Activated gamma-delta T cell (primary cell): ENCODE data around the gene ANXA6.

ENCODE experiments used
- DNase-seq: peaks from one replicate; lab custom pipeline; 2025; lab: John Stamatoyannopoulos, UW

ANXA6 gene

DNA sequence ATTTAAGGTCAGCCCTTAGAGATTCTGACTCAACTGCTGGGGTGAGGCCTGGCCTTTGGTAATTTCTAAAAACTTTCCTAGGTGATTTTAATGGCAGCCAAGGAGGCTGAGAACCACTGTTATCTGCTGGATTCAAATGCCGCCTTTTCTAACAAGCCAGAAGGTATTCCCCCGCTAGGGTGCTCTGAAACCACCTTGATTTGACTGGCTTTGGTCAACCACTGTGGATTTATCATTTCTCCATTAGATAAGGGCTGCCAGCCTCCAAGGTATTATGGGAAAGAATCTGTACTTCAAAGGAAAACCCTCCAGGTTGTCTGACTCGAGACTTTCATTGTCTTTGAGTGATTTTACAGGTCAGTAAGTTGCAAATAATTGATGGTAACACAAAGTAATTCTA lies 4.3 kb downstream of the ANXA6 start:
- DNase-seq = no peak

DNA sequence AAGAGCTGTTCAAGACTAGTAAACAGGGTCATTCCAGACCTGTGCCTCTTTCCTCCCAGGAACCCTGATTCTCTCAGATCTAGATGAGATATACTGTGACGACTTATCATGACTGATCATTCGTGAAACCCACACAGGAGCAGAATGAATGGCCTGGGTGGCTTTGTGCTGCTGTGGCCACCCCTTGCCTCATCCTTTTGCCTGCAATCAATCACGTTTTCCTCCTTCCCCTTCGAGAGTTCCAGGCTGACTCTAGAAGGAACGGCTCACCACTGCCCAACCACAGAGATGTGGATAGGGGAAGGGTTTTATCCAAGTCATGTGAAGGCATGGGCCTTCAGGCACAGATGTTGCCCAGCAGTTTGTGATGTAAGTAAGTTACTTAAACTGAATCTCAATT lies 5.8 kb downstream of the ANXA6 start:
- no peak for DNase-seq

DNA sequence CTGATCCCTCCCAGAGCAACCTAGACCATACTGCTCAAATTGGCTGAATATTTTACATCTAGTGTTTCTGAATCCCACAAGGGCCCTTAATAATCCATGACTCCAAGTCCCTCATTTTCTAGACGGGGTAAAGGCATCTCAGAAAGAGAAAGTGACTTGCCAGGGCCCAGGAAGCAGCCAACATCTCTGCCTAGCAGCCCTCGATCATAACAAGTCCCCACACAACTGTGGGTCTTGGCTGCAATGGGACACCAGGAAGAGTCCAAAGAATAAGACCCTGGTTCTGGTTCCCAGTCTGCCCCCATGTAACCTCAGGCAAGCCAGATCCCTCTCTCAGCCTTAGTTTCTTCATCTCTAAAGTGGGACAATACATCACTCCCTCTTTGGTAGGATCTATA lies 6.3 kb downstream of the ANXA6 start:
- no peak for DNase-seq

DNA sequence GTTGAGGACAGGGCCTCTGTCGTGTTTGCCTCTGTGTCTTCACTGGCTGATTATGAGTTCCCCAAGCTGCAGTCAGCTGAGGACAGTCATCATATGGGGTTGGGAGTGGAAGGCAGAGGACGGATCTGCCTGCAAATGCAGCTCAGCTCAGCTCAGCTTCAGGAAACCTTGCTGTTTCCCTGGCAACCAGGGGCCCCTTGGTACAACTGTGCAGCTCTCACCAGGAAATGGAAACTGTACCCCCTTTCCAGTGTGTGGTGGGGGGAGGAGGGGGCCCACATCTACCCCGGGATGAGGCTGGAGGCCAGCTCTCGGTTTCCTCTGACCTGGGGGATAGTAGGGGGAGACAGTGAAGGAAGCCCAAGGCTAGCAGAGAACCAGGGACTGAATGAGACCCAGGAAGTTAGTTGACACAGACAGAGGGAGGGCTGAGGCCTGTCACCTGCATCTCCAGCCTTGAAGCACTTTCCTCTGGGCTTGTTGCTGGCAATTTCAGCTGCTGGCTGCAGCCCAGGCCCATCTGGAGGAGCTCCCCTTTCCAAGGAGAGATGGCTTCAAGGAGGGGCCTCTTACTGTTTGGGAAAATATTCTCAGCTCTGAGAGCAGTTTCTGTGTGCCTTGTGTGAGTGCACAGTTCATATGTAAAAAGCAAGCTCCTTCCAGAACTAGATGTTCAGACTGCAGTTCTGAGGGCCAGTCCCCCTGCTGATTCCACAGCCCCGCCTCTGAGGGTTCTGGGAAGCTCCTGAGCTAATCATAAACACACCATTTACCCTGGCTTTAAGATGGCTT lies 6.9 kb downstream of the ANXA6 start:
- DNase-seq = no peak

DNA sequence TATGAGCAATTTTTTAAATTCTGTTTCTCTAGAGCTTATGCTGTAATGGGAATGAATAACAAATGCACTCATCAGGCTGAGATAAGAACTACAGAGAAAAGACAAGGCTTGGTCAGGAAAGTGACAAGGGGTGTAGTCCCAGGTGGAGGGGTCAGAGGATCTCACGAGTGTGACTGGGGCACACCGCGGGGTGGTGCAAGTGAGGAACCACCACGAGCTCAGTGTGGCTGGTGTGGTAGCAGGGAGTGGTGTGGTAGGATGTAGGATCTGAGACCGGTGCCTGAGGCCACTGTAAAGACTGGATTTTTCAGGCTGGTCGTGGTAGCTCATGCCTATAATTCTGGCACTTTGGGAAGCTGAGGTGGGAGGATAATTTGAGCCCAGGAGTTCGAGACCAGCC lies 9.0 kb downstream of the ANXA6 start:
- no peak for DNase-seq

DNA sequence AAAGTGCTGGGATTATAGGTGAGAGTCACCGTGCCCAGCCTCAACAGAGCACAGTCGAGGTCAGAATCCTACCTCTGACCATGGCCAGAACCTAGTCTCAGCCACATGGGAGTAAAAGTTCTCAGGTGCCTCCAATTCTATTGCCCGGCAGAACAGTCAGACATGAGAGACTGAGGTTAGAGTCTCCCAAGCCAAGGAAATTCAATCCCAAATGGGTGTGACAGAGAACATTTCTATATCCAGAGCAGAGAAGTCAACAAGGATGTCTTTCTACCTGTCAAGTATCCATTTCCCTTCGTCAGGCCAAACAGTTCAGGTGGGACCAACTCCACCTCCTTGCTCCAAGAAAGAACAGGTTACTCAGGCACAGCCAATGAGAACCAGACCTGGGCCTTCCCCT lies 10.5 kb downstream of the ANXA6 start:
- DNase-seq = no peak

DNA sequence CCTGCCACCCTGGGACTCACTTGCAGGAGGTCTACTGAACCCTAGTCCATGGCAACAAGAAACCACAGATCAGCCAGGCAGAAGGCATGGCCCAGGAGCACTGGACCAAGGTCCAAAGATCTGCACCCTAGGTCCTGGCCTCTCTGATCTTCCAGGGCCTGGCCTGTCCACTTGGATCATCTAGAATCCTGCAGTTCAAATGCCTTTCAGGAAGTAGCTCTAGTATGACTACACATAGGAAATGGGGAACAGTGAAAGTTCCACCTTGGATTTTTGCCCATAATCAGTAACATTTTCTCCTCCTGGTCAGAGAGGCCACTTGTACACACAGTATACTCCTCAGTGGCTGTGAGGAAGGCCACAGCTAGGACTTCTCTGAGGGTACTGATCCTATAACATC lies 11.5 kb downstream of the ANXA6 start:
- DNase-seq = no peak

DNA sequence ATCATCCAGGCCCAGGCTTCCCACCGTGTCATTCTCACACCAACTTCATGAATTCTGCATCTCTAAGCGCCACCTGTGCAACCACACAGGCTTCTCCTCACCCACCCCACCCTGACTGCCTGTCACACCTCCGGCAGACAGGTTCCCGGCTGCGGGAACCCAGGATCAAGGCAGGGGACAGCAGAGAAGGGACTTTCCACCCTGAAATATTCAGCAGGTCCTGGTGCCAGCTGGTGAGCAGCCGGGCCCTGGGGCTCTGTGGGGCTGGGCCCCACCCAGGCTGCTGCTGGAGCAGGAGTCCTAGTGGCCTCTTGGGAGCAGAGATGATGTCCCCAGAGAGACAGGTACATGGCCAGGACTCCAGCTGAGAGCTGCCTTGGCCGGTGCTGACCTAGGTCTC lies 12.7 kb downstream of the ANXA6 start:
- no peak for DNase-seq

DNA sequence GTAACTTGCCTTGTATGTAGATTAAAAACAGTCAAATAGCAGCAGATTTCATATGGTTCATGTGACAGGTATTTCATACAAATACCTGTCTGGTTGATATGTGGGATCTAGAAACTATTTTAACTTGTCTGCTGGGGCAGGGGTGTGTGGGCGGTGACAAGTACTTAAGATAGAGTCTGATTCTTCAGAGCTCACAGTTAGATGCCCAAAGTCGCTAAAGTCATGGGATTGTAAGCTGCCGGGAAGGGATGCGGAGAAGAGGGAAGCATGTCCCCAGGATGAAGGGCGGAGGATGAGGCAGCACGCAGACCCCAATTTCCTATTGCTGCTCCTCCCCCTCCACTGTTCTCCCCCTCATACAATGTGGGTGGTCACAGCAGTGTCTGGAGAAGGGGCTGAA lies 13.3 kb downstream of the ANXA6 start:
- no peak for DNase-seq

DNA sequence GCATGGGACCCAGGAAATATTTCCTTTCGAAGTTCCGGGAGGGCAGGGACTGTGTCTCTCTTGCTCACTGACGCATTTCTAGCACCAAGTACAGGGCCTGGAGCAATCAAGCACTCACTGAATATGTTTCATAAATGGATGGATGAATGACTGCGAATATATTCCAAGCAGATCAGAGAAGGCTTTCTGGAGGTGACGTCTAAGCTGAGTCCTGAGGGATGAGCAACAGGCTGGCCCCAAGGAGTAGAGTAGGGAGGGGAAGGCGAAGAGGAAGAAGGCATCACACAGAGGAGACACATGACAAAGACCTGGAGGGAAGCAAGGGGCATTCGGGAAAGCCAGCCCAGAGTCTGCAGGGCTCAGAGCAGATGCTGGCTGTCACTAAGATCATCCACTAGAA lies 13.9 kb downstream of the ANXA6 start:
- no peak for DNase-seq

DNA sequence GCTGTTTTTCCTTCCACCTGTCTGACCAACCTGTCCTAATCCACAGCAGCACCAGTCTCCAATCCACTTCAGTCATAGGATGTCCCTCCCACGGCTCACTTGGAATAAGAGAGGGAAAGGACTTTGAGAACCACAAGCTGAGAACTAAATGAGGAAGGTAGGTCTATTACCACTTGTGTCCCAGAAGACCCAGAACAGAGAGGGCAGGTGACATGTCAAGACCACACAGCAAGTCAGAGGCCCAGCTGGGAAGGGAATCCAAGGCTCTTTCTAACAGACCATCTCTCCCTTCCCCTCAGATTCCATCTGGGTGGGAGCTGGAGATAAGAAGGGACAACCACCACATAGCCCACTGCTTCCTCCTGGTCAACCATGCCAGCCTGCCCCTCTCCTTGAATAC lies 14.6 kb downstream of the ANXA6 start:
- no peak for DNase-seq

DNA sequence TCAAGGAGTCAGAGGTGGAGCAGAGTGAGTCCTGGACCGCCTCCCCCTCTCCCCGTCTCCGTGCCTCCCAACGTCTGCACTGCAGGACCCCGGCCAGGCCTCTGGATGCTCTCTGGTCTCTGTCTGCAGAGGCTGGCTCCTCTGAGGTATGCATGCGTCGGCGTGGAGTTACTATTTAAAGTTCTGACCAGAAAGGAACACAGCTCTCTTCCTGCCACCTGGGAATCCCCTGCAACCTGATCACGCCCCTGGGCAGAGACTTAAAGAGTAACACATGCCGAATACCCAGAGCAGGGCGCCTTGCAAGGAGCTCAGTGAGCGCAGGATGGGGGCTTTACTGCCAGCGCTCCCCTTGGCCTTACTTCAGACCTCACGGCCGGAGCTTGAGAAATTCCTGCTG lies 16.0 kb downstream of the ANXA6 start:
- DNase-seq = no peak

DNA sequence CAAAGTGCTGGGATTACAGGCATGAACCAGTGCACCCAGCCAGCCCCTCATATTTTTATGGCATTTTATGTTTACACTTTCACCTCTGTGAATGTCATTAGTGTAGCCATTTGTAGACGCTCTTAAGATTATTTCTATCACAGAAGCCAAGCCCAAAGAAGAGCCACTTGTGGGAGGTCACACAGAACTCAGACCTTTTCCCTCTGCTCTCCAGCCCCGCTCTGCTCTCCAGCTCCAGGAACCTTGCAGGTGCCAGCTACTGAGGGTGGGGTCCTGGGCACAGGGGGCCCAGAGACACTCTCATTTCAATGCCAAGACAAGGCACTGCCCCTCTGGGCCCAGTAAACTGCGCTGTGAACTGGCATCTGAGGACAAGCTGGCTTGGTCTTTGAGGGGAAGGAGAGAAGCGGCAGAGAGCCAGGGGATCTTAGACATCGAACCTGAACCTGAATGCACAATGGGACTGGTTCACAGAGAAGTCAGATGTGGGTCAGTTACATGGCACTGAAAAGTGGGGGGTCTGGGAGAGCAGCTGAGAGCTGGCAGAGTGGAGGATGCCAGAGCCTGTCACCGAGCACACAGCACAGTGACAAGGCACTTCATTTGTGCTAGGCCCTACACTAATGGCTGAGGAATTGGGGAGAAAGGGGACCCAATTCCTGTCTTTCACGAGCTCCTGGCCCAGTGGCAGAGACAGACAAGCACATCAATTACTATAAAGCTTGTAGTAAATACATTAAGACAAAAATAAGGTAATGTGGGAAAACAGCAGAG lies 16.7 kb downstream of the ANXA6 start:
- no peak for DNase-seq

DNA sequence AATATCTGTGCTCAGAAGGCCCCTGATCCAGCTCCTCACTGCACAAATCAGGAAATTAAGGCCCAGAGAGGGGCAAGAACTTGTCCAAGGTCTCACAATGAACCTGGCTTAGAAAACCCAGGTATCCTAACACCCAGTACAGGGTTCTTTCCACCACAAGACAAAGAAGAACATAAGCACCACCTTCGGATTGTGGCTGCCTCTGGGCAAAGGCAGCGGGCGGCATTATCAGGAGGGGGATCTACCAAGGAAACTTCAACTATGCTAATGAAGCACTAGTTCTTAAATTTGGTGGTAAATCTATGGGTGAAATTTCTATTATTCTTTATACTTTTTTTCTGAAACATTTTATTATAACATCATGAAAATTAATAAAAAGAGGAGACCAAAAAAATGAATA lies 17.9 kb downstream of the ANXA6 start:
- DNase-seq = no peak

DNA sequence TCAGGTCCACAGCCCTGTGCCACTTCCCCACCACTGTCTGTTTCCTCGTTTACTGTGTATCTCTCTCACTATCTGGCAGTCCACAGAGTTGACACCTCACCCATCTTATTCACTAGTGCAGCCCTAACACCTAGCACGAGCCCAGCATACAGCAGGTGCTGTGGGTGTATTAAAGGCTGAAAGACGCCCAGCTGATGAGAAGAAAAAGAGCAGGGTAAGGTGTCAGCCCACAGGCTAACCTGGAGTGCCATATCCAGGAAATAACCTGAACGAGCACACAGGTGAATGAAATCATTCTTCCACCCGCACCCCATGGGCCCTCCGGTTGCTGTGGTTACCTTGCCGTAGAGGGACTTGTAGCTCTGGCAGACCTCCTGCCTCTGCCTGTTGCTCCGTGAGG lies 18.6 kb downstream of the ANXA6 start:
- no peak for DNase-seq

DNA sequence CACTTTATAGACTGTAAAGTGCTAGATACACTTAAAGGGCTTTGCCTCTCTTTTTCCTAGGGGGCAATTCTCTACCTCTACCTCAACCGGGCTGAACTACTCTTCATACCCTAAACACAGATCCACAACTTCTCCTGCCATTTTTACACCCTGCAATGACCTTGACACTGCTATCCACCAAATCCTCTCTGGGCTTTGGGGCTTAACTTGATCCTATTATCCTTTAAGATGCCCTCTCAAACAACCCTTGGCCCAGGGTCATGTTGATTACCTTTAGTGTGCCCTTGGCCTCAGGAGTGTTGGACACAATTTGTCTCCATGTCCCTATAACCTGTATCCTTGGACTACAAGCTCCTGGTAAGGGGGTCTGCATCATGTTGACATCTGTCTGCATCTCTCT lies 19.5 kb downstream of the ANXA6 start:
- DNase-seq = no peak

DNA sequence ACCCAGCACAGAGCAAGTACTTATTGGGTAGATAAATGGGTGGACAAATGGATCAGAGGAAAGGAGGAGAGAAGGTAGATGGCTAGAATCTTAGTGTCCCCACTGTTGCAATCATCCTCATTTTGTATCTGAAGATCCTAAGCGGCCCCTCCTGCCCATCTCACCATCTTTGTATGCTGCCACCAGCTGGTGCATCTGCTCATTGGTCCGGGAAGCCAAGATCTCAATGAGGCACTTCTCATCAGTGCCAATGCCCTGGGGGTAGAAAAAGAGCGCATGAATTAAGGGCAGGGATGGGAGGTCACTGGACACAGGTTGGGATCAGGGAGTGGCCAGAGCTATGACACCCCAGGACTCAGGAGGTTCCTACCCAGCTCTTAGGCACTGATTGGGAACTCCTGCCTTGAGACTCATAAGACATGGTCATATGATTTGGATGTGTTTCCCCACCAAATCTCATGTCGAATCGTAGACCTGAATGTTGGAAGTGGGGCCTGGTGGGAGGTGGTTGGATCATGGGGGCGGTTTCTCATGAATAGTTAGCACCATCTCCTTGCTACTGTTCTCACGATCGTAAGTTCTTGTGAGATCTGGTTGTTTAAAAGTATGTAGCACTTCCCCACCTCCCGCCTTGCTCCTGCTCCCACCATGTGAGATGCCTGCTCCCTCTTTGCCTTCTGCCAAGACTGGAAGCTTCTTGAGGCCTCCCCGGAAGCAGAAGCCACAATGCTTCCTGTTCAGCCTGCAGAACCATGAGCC lies 20.3 kb downstream of the ANXA6 start:
- no peak for DNase-seq

DNA sequence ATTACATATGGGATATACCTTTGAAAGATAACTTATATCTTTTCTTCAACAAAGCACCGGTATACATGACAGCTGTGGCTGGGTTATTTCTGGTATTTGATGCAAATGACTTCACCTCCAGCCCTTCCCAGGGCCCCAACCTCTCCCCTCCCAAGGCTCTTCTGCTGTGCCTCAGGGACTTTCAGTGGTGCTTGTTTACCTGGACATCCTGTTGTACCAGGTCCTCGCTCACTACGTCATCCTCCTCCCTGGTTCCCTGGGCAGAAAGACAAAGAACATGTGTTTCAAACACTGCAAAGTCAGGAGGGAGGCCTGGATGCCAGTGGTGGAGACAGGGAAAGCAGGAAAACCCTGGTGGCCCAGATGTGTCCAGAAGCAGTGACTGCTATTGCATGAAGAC lies 23.4 kb downstream of the ANXA6 start:
- no peak for DNase-seq

DNA sequence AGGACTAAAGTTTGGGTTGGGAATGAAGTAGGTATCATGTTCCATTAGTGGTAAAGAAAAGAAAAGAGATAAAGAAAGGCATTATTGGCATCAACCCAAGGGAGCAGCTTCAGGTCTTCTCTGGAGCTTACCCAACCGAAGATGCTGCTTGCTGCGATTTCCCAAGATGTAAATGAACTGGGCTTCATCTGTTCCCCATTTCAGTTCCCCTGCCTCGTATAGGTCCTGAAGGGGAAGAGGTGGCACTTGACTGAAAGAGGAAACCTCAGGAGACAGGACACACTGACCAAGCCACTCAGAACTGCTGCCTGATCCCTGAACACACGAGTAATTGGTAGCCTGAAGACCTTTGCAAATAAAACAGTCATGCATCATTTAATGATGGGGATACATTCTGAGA lies 24.6 kb downstream of the ANXA6 start:
- DNase-seq = no peak

DNA sequence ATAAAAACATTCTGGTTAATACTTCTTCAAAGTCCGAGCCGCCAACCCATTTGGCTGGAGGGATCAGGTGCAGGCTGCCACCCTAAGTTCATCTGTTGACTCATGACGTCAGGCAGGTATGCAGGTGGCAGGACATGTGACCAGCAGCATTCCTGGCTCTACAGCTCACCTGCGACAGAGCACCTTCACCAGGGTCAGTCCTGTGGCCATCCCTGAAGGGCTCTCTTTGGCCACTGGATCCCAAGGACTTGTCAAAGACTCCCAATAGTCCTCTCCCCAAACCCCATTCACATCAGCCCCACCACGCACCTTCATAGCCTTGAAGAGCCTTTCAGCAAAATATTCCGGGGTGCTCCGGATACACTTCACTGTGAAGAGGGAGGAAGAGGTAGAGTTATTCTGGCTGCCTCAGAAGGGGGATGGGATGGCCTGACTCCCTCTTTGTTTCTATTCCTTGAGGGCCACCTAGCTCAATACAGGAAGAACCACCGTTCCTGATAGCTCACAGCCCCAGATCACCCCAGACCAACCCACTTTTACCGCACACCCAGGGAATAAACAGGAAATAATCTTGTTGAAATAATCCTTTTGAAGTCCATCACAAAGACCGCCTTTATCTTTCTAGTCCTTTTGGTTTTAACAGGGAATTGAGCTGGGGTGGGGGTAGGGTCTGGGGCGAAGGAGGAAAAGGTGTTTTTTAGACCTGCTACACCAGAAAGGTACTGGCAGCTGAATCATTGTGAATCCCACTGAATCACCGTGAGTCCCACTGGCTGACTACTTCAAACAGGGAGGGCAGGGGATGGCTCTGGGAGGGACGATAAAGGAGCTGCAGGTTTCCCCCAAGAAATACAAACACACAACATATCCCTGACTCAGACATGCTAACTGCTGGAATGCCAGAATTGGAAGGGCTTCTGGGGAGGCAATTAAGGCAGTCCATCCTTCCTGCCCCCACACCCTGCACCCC lies 26.4 kb downstream of the ANXA6 start:
- DNase-seq = no peak

DNA sequence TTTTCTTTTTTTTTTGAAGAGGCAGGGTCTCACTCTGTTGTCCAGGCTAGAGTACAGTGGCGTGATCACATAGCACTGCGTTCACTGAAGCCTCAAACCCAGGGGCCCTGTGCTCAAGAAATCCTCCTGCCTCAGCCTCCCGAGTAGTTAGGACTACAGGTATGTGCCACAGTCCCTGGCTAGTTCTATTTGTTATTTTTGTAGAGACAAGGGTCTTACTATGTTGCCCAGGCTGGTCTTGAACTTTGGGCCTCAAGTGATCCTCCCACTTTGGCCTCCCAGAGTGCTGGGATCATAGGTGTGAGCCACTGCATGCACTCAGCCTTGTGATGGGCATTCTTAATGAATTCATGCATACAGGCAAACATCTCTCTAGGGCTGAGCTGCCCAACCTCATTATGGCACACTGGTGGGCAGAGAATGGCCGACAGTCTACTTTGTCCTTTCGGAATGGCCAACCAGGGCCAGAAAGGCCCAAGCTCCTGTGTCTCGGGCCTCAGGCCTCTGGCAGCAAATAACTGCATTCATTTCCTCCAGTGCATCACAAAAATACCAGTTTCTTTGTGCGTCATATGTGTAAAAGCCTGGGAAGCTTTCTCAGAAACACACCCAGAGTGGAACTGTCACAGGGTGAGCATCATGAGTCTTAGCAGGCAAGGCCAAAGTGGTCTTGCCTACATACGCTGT lies 27.2 kb downstream of the ANXA6 start:
- no peak for DNase-seq
